PC-3 (cell line): ENCODE data around the gene SLC9A9.

Experiments
- CTCF ChIP-seq: fragments of 300-600 bp; sonication (generic); conservative IDR thresholded peaks from 2 replicates; pipeline ENCODE4 v1.5.1; 2017; ENCODE audit warnings: antibody characterized with exemption, low read depth, mild to moderate bottlenecking, low read length
- EZH2 ChIP-seq: fragments of 300-600 bp; sonication (generic); IDR thresholded peaks from one replicate; pipeline ENCODE4 v1.6.1; 2017; ENCODE audit warnings: antibody characterized with exemption, mild to moderate bottlenecking, low read length; ENCODE audit not compliant: unreplicated experiment
- EZH2phosphoT487 ChIP-seq: fragments of 300-600 bp; sonication (generic); IDR thresholded peaks from 2 replicates; pipeline ENCODE4 v1.6.1; 2018; ENCODE audit warnings: mild to moderate bottlenecking, antibody characterized with exemption, low read length, borderline replicate concordance

DNA sequence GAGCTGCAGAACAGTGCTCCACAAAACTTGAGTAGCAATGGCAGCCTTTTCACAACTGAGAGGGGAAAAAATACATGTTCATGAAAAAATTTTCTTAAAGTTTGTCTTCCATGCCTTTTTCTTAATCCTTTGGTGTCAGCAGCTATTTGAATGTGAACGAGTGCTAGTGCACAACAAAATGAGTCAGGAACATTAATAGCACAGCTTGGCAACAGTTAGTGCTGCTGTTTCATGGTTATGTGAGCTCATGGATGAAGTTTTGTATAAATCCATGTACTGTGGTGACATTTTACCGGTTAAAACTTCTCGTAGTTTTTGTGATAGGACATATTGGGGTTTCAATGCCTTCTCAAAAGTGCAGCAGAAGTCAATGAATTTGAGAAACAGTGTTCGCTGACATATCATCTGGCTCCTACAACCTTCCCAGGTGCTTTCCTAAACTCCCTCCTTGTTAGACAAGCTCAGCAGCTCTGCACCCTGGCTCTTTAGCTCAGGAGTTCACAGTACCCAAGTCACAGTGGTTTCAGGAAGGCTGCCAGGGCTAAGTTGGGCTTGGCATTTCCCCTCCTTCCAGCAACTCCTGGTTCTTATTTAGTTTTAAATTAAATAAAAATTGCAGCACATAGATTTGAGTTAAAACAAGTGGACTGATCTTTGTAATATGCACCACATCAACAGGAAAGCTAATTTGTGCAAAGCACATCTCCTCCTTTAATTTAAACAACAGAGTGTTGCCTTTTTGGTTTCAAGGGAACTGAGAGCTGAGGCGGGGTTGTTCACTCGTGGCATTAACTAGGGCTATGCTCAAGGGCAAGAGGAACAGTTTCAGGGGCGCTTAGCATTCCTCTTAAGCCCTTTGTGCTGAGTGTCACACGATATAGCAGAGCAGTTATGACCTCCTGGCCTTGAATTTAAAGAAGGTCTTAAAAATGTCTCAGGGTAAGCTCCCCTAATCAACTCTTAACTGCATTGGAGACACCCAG is 365.9 kb downstream of the SLC9A9 start:
- TF ChIP-seq CTCF (no peak), EZH2 (no peak), EZH2phosphoT487 (no peak)
